ENCODE results near the gene VTI1A.
A peak's percentile ranks its signal among the peaks of the same experiment; 100 is the strongest.

Gene VTI1A

DNA sequence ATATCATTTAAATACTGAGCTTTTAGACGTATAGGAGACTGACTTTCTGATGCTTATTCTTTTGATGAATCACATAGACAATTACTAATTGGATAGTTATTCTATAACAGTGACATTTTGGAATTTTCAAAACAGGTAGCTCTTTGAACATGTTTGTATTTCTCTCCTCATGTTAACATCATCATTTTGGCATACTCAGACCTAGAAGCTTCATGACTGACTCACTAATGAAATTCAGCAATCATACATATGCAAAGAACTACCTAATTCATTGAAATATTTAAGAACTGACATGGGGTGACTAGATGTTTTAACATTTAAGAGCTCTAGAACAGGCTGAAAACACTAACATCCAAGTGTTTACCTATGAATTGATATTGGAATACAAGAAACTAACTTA, 192.3 kb downstream of the VTI1A start:
- DNase-seq (ENCODE audit: low spot score) = no peak

DNA sequence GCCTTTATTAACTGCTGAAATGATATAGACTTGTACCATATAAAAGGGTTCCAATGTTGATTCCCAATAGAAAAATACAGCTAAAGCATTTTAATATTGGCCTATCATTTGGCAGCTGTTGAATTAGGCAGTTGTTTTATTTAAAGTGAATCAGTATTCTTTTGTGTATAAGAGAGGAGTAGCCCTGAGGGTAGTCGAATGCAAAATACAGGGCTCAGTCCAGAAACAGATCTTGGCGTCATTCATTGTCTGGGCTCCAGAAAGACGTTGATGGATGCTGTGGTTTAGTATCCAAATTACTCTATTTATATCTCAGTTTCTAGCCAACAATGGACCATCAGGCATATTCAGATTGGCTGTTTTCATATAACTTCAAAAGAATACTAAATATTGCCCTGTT, 193.6 kb downstream of the VTI1A start:
- DNase-seq (ENCODE audit: low spot score) = no peak

DNA sequence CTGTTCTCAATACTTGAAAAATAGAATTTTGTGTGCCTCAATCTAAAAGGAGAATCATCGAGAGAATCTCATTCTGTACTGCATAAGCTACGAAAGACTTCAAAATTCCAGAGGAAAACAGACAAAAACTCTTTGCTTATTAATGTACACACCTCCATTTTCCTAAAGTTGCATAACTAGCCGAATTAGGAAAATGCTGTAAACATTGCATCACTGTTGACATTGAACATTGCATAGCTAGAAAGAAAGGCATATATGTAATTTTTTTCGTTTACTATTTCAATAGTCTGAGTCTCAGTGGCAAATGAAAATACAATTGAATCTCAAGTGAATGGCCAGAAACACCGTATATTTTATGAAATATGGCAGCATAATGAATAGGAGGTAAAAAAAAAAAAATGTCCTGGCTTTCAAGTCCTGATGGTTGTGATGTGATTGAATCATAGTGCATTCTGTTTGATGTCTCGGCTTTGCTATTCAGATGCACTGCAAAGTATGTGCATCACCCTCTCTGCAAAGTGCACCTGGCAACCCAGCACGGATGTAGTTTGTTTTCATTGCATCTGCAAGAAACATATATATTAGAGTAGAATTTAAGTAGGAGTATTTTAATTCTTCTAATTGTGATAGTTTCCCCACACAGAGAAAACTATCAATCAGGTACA, 196.7 kb downstream of the VTI1A start:
- no peak for DNase-seq (ENCODE audit: low spot score)

- no peak for DNase-seq (ENCODE audit: low spot score)
Measured at GRCh38 chr10:112644265-112644645, 197.2 kb downstream of the VTI1A start.

- no peak for DNase-seq (ENCODE audit: low spot score)
Measured at GRCh38 chr10:112649006-112649821, 202.2 kb downstream of the VTI1A start.

DNA sequence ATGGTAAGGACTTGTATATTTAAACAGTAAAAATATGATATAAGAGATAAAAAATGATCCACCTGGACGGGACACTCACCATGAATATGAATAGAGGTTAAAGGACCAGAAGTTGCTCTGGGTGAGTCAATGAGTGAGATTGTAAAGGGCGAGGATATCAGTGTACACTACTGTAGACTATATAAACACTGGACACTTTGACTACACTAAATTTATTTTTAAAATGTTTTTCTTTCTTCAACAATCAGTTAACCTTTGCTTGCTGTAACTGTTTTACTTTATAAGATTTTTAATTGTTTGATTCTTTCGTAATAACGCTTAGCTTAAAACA, 202.8 kb downstream of the VTI1A start:
- DNase-seq (ENCODE audit: low spot score) = no peak

DNA sequence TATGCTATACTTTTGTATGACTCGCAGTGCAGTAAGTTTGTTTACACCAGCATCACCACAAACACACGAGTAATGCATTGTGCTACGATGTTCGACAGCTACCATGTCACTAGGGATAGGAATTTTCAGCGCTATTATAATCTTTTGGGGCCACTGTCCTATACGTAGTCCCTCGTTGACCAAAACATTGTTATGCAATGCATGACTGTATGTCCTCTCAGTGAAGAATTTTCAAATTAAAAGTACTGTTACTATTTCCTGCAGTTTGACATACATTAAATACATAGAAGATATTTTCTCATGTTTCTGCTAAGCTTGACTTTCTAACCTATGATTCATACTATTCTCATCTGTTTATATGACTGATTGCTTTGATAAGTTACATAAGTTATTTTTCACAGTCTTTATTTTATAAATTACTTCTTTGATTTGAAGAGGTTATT, 203.6 kb downstream of the VTI1A start:
- DNase-seq (ENCODE audit: low spot score) = no peak

GRCh38 chr10:112653215-112653614, 206.2 kb downstream of the VTI1A start:
- no peak for DNase-seq (ENCODE audit: low spot score)

GRCh38 chr10:112653851-112654250, 206.8 kb downstream of the VTI1A start:
- DNase-seq (ENCODE audit: low spot score) = no peak

GRCh38 chr10:112654794-112655193, 207.8 kb downstream of the VTI1A start:
- no peak for DNase-seq (ENCODE audit: low spot score)

DNA sequence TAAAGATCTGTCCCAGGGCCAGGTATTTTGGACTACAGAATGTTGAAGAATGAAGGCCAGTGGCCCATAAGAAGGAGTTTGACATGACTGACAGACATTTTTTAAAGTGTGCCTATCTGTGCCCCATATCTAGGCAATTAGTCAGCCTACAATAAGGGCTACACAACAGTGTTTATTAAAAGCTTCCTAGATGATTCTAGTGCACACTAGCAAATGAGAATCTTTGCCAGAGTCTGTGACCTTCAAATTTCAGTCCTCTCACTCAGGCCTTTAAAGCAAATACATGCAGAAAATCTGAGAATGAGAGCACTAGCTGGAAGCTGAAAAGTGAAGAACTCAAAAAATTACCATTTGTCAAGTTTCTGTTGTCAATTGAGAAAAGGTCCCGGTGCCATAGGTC, 208.7 kb downstream of the VTI1A start:
- no peak for DNase-seq (ENCODE audit: low spot score)

DNA sequence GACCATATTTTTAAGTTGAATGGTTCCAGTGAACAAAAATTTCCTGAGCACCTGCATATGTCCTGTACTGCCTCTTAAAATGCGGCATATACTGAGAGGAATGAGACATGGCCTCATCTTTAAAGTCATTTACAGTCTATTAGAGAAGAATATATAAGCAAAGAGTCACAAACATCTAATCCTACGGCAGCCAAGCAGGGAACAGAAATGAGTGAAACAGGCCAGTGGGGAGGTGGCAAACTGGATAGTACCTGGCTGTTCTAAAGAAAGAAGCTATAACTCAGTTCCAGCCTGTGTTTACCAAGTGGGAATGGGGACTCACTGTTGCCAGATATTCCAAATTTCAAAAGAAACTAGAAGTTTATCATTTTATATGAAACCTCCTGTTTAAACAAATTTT, 211.4 kb downstream of the VTI1A start:
- DNase-seq (ENCODE audit: low spot score) = no peak

DNA sequence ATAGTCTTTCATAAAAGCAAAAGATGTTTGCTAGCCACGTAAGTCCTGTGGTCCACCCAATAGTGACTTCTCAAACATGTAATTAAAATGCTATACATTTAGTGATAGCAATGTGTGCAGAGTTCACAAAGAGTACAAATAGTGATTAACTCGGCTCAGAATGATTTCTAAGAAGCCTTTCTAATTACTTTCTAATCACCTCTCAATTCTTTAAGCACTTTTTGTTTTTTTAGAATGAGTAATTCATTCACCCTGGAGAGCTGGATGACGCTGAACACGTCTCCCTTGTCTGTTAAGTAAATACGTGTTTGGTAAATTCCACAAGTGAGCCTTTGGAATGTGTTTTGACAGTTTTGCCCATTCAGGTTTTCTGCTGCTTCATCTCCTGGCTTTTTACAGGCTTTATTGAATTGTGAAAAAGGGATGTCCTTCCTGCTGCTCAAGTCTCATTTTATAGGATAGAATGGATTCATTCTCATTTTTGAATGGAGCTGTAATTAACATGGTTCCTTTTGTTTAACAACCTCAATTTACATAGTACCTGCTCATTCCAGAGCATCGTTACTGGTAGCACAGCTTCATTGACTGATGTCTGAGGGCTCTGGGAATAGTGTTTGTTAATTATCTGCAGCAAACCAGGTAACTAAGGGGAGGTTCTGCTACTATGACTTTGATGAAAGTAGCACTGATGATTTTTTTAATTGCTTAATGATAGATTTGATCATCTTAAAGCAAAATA, 212.1 kb downstream of the VTI1A start:
- DNase-seq (ENCODE audit: low spot score) = peak; percentile 19

DNA sequence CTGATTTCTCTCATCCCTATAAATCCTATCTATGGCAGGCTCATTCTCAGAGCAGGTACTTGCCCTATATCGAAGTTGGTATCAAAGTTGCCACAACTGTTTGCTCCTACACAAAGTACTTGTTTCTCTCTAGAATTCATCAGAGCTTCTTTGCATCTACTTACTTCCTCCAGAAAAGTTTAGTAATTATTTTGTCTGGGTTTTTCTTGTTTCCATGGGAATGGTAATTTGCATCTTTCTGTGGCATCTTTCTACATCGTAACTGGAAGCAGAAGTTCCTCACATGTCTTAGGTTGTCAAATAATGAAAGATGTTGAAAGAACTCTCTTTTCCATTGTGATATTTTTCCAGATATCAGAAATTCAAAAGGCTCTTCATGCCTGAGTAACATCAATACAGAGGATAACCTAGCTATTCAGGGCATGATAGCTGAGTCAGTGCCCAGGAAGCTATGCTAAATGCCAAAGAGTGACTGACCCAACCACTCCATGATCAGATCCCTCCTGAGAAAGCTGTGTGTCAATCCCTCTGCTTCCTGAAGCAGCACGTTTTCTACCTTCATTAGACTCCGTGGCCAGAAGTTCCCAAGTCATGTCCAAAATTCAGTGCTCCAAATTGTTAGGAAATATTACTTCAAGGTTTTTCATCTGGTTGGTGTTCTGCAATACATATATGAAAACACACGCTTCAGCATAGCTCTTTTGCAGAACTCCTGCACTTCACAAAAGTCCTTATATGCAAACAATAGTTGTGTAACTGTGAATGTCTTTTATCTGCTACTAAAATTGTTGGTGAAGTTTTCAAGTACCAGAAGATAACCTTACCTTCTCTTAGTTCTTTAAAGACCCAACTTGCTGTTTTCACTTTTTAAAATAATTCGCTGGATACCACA, 216.5 kb downstream of the VTI1A start:
- peak; percentile 40 for DNase-seq (ENCODE audit: low spot score)

DNA sequence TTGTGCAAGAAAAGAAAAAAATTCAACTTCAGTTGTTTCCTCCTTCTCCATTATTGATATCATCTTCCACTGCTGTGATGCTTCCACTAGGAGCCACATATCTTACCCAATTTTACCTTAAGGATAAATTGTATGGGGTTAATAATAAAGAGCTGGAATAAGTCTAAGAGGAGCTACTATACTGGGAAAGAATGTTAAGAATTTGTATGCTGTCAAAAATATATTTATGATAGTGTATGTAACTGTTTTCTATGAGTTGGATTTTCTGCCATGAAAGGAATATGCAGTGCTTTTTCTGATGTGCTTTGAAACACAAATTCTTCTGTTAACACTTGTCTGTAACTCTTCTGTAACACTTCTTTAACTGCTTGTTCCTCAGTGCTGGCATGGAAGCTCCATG, 219.1 kb downstream of the VTI1A start:
- DNase-seq (ENCODE audit: low spot score) = no peak

DNA sequence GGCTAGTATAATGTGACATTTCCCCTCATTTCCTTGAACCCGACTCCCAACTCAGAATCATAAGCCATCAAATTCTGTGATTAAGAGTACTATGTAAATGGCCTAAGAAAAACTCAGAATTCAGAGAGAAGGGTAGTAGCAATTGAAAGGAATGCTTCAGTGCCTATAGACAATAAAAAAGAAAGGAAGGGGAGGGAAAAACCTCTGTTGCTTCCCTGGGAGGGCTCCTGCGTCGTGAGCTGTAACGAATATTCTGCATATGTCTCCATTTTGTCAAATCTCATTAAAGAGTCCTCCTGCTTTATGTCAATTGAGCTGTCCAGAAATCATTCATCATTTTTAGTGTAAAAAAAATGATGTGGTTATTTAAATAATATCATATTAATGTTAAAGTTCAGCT, 223.0 kb downstream of the VTI1A start:
- no peak for DNase-seq (ENCODE audit: low spot score)

- no peak for DNase-seq (ENCODE audit: low spot score)
Measured at GRCh38 chr10:112671743-112672142, 224.7 kb downstream of the VTI1A start.

DNA sequence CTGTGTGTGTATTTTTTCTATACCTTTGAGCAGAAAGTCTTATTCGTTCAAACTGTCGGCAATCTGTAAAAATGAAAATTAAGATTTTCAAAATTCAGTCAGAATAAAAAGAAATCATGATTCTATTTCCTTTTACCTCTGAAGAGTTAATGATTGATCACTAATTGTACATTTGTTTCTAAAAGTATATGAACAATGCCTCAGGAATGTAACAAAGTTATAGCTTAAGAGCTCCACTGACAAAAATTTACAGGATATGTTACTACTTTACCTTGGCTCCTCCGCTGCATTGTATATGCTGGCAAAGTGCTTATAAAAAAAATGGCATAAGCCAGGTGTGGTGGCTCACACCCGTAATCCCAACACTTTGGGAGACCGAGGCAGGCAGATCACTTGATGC, 225.7 kb downstream of the VTI1A start:
- DNase-seq (ENCODE audit: low spot score) = no peak

DNA sequence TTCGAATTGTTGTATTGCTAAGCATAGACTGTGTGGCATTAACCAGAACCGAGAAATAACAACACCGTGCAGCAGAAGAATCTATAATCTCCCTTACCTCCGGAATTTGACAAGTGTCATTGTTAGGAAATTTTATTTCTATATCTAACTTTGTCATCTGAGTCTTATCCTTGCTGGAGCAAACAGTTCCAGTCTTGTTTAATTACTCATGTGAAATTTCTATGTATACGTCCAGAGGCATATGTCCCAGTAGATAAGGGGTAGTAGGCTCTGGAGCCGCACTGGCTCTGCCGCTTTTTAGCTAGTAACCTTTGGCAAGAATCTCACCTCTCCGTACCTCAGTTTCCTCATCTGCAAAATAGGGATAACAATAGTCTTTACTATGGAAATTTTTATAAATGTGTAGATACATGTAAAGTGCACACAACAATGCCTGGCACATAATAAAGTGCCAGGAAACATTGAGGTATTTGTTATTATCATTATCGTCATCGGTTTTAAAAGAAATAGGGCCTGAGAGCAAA, 228.6 kb downstream of the VTI1A start:
- DNase-seq (ENCODE audit: low spot score) = no peak

- no peak for DNase-seq (ENCODE audit: low spot score)
Measured at GRCh38 chr10:112677689-112678088, 230.7 kb downstream of the VTI1A start.

DNA sequence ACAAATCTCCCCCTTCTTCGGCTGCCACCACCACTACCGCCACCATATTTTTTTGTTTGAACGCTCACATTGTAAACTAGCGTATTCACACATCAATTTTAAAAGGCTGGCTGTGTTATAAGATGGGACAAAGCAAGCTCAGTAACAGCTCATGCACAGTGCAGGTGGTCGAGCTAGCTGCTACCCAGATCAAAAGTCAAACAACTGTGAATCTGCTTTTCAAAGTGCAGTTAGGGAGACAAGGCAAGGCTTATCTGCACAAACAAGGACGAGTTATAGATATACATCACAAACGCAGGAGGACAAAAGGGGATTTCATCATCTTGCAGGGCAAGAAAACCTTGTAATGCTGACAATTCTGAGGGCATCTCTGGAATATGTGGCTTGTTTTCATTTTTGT, 231.6 kb downstream of the VTI1A start:
- DNase-seq (ENCODE audit: low spot score) = no peak

GRCh38 chr10:112678987-112679386, 232.0 kb downstream of the VTI1A start:
- DNase-seq (ENCODE audit: low spot score) = no peak

All from hepatic stellate cell (primary cell).